NCI-H1092 (cell line): ENCODE measurements around the gene METTL27.
"Not testable (repeated sequence)": the region's sequence is repeated elsewhere in the genome, so short reads cannot be mapped to it uniquely, and the experiment has no call there.

Experiments
- DNase-seq: peaks from one replicate; lab custom pipeline; 2025; lab: John Stamatoyannopoulos, UW

METTL27 gene

GRCh38 chr7:73869011-73869798 lies 26.9 kb upstream of the METTL27 start:
- no peak for DNase-seq

- DNase-seq = no peak
Observed at GRCh38 chr7:73866446-73866767, 24.1 kb upstream of the METTL27 start.

- peak; percentile 27 for DNase-seq
Observed at GRCh38 chr7:73865738-73866445, 23.6 kb upstream of the METTL27 start.

GRCh38 chr7:73864981-73865711 lies 22.8 kb upstream of the METTL27 start:
- no peak for DNase-seq

- no peak for DNase-seq
Observed at GRCh38 chr7:73861305-73861704, 19.0 kb upstream of the METTL27 start.

GRCh38 chr7:73860859-73861258 lies 18.5 kb upstream of the METTL27 start, which contains the start of gene TMEM270:
TMEM270 (plus strand) TSS chr7:73861159; CDS start chr7:73861195, 36 bp downstream.
- DNase-seq = no peak

- no peak for DNase-seq
Observed at GRCh38 chr7:73858807-73859206, 16.5 kb upstream of the METTL27 start.

GRCh38 chr7:73856941-73857340 lies 14.6 kb upstream of the METTL27 start:
- DNase-seq = no peak

- no peak for DNase-seq
Observed at GRCh38 chr7:73852500-73852899, 10.2 kb upstream of the METTL27 start.

- no peak for DNase-seq
Observed at GRCh38 chr7:73851410-73852338, 9.4 kb upstream of the METTL27 start.

- DNase-seq = no peak
Observed at GRCh38 chr7:73850781-73851207, 8.5 kb upstream of the METTL27 start.

GRCh38 chr7:73847941-73848723 lies 5.8 kb upstream of the METTL27 start:
- DNase-seq = no peak

- not testable (repeated sequence) for DNase-seq
Observed at GRCh38 chr7:73845701-73846195, 3.4 kb upstream of the METTL27 start.

- no peak for DNase-seq
Observed at GRCh38 chr7:73844848-73845460, 2.6 kb upstream of the METTL27 start.

GRCh38 chr7:73844131-73844547 lies 1.8 kb upstream of the METTL27 start:
- DNase-seq = no peak

GRCh38 chr7:73841689-73842066 lies 638 bp downstream of the METTL27 start:
- no peak for DNase-seq

- DNase-seq = no peak
Observed at GRCh38 chr7:73840715-73841379, 1.5 kb downstream of the METTL27 start.

- no peak for DNase-seq
Observed at GRCh38 chr7:73839743-73840714, 2.3 kb downstream of the METTL27 start.
